A549 treated with GW870086 at 1 μM for 4 hours (cell line): ENCODE results near the gene ATP7B. TPM values are rescaled to one million over a fixed set of nuclear protein-coding genes. Genes with fewer than 3 reads are reported as not detected.

ENCODE experiments used
- total RNA-seq: library from RNA; stranded (reverse); fragments of 200-300 nt; extraction: Qiagen RNA extraction; gene quantifications from 5 replicates; pipeline ENCODE4 v1.2.3, GENCODE V29; 2022; ENCODE audit warnings: low read depth

Gene ATP7B
- total RNA-seq = 1.9 to 3.1 TPM (median 2.7 TPM) in 5 replicates

DNA sequence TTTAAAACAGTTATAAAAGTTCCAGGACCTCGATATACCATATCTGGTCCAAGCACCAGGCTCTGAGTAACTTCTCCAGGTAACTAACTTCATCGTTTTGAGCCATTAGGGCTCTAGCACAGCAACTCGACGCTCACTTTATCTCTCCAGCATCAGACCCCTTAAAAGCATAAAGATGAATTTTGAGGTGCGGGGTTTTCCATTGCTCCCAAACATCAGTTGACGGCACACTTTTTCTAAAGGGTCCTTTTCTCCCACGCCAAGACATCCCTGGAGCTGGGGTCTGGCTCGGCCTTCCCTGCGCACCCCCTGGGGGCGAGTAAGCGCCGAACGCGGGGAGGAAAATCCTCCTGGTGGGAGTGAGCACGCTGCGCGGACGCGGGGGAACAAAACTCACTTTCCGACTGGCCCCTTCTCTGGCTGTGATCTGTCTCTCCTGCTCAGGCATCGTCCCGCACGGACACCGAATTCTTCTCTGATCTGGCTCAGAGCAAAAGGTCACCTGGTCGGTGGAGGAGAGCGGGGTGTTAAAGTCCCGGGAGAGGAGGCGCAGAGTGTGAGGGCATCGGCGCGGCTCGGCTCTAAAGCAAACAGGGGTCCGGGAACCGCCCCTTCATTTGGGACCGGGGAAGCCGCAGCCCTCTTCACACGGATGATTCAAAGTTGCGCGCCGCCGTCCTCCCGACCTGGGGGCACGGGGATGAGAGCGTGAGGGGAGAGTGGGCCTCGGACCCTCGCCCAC, at the start of gene ATP7B:
Gene ATP7B (minus strand): TSS at position 561 of the 742 bp plus-strand sequence. CDS start 113 bp downstream, at position 448.

DNA sequence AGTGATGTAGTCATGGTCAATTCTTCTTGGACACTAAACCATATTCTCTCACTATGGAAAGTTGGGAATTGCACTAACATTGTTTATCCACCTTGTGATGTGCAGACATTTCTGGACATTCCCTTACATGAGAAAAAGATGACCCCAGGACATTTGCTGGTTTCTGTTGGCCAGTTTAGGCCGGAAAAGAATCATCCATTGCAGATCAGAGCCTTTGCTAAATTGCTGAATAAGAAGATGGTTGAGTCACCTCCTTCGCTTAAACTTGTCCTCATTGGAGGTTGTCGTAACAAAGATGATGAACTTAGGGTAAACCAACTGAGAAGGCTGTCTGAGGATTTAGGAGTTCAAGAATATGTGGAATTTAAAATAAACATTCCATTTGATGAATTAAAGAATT, 13.2 kb upstream of the ATP7B start, which contains the start of gene UTP14C:
Gene UTP14C (plus strand): TSS at position 211 of the 400 bp plus-strand sequence. CDS start 4,114 bp downstream, outside the sequence.

DNA sequence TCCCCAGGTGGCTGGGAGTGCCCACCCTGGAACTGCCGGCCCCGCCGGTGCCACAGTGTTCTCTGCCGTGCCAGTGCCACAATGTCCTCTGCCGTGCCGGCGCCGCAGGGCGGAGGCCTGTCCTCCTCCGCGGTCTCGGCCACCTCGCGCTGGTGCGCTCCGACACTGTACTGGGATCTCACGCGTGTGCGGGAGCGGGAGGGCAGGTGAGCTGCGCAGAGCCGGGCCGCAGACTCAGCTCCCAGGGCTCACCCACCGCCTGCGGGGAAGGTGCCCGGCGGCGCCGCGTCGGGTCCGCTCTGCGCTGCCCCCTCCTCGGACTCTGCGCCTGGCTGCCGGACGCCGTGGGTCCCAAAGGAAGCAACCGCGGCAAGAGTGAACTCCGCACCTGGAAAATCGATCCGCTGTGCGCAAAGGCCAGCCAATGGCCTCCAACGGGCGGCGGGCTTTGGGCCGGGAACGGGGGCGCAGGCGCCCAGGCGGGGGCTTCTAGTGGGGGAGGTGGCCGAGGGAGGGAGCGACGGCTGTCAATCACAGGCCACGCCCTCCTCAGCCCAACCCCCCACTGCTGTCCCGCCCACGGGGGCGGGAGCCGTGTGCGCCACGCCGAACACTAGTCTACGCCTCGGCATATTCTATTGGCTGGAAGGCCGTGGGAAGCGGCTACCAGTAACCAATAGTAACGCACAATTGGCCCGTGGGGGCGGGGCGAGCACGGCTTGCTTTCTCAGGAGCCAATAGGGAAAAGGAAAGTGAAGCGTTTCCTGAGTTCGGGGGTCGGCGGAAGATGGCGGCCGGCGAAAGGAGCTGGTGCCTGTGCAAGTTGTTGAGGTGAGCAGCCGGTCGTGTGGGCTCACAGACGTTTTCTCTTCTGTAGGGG, 622 bp upstream of the ATP7B start, which contains the start of gene ALG11:
Gene ALG11 (plus strand): TSS at position 767 of the 880 bp plus-strand sequence. CDS start 21 bp downstream, at position 788.

Other genes starting within 250 kb of the ATP7B start
- gene DHRS12, start 207.3 kb downstream of the ATP7B start, total RNA-seq = 4.9 to 6.9 TPM (median 5.7 TPM) in 5 replicates
- gene TMEM272, start 166.3 kb downstream of the ATP7B start, total RNA-seq = not detected in 5 replicates
- not detected in 5 replicates for gene CCDC70, start 149.5 kb downstream of the ATP7B start, total RNA-seq
- gene ALG11, start 948 bp upstream of the ATP7B start, total RNA-seq = 5.7 to 10.2 TPM (median 8.2 TPM) in 5 replicates
- 5.5 to 7.8 TPM (median 6.8 TPM) in 5 replicates for gene UTP14C, start 13.2 kb upstream of the ATP7B start, total RNA-seq
- gene NEK5, start 117.6 kb upstream of the ATP7B start, total RNA-seq = 0.07 to 0.16 TPM (median 0.09 TPM) in 5 replicates
- gene NEK3, start 148.1 kb upstream of the ATP7B start, total RNA-seq = 6.7 to 9.5 TPM (median 8.3 TPM) in 5 replicates